Mammary epithelial cell (primary cell): ENCODE data around the gene TEX51.

Experiments used
- CTCF ChIP-seq, 2 donors: IDR thresholded peaks in 1 of 2; conservative IDR thresholded peaks in 1 of 2; 2 replicates each; pipeline ENCODE4 v1.5.1; 2011 to 2012; ENCODE audit warnings: inconsistent platforms in 2 of 2, low read length in 2 of 2, mild to moderate bottlenecking in 2 of 2, control low read depth in 1 of 2, low read depth in 1 of 2; ENCODE audit not compliant: insufficient read depth in 1 of 2; ENCODE audit errors: extremely low read depth in 1 of 2
- EZH2 ChIP-seq: IDR thresholded peaks from 2 replicates; pipeline ENCODE4 v1.6.1; 2012; ENCODE audit warnings: low read length, inconsistent platforms, borderline replicate concordance

GRCh38 chr2:126905991-126906390 lies 7.3 kb downstream of the TEX51 start:
- TF ChIP-seq EZH2: no peak
- no peak for TF ChIP-seq CTCF (conservative IDR thresholded peaks at IDR 0.05 in 1 of 2, IDR thresholded peaks at IDR 0.05 in 1 of 2; ENCODE audit: extremely low read depth in 1 of 2, insufficient read depth in 1 of 2, low read depth in 1 of 2, low read length in 2 of 2)
